GM21367 (cell line): ENCODE measurements around the gene NDUFS8.
A peak's percentile ranks its signal among the peaks of the same experiment; 100 is the strongest.
"Not testable (repeated sequence)": the region's sequence is repeated elsewhere in the genome, so short reads cannot be mapped to it uniquely, and the experiment has no call there.

Source experiments
- ATAC-seq: cut with Tn5 transposase; IDR thresholded peaks from one replicate; pipeline ENCODE4 v1.9.1; 2021; ENCODE audit not compliant: unreplicated experiment

The NDUFS8 gene

DNA sequence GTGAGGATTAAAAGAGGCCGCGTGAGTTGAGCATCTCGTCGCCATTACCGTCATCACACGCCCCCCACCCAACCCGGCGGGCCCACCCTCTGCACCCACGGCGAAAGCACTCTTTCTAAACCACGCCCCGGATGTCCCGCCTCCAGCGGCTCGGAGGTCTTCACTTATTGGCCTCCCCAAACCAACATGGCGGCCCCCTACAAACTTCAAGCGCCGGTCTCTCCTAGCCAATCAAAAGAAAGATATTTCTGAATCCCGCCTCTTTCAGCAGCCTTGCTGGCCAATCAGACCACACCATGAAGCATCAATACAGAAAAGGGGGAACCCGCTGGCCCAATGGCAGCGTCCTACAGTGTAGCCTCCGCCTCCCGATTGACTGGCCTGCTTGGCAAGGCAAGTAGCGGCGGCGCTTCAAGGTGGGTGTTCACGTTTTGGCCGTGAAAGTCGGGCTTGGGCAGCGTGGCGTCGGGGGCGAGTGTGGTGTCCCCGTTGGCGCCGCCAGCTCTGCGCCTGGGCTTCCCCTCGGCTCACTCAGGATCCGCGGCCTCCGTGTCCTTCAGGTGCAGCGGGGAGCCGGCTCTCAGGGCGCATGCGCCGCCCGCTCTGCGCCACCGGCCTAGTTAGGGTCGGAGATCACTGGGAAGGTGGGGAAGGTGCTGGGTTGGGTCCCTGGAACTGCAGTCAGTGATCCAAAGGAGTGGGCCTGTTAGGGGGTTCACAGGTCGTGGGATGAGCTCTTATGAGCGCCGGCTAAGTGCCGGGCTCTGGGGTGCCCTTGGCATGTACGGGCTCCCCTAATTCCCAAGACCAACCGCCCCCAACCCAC lies at the start of gene NDUFS8:
NDUFS8 (plus strand) TSS at position 364 of the 826 bp plus-strand sequence. CDS start 1,471 bp downstream, outside the sequence.
- ATAC-seq: peak; percentile 73

DNA sequence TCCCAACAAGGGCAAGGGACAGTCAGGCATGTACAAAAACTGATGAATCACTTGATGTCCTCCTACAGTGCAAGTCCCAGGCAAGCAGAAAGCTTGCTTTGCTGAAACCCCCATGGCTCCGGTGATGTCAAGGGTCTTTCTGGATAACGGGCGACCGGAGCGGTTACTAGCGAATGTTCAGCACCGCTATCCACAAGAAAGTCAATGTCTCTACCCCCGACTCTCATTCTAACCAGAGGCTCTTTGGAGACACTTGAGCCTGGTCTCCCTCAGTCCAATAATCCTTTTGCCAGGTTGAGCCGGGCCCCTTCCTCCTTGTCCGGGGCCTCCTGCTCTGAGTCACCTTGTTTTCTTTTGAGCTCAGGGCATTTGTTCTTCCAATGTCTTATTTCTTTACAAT lies 49.3 kb upstream of the NDUFS8 start:
- ATAC-seq: not testable (repeated sequence)

DNA sequence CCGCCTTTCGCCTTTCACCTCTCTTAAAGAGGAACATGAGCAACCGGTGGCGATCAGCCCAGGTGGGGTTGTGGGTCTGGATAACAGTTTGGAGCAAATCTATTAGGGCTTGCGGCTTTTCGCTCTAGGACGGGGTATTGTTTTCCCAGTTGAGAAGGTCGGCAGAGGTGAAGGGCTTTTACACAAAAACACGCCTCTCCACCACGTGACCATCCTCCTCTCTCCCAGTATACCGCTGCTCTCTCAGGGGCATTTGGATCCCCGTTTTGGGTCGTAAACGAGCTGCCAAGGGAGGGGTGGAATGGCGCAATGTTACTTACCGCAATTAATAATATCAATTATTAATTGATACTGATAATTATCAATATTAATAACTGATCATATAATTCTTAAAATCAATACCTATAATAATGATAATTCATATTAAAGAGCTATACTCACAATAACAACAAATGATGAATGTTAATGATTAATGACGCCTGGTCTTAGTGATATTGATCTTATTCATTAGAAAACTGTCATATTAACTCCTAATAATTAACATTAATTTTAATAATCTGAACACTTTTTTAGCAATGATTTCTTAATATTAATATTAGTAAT lies 48.1 kb upstream of the NDUFS8 start:
- ATAC-seq: not testable (repeated sequence)

DNA sequence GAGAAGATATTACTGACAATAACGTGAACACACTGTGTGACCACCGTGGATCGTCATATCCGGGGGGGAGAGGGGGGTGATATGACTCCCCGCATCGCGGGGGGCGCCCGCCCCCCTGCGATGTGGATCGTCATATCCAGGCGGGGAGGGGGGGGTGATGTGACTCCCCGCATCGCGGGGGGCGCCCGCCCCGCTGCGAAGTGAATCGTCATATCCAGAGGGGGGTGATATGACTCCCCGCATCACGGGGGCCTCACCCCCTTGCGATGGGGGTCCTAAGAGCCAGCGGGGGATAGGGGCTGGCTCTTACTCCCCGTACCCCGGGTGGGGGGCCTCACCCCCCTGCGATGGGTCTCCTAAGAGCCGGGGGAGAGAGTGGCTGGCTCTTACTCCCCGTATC lies 46.5 kb upstream of the NDUFS8 start:
- ATAC-seq: no peak

DNA sequence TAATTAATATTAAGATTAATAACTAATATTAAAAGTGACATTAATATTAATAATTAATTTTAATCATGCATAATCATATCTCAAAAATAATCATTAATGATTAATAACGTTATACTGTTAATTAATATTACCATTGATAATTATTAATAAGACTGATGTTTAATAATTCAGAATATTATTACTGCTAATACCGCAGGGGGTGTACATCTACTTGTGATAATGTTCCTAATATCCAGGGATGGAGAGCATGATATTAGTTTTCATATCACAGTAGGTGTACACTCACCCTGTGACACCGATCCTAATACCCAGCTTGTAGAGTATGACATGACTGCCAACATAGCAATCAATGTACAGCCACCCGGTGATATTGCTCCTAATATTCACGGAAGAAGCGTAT lies 45.2 kb upstream of the NDUFS8 start:
- not testable (repeated sequence) for ATAC-seq

DNA sequence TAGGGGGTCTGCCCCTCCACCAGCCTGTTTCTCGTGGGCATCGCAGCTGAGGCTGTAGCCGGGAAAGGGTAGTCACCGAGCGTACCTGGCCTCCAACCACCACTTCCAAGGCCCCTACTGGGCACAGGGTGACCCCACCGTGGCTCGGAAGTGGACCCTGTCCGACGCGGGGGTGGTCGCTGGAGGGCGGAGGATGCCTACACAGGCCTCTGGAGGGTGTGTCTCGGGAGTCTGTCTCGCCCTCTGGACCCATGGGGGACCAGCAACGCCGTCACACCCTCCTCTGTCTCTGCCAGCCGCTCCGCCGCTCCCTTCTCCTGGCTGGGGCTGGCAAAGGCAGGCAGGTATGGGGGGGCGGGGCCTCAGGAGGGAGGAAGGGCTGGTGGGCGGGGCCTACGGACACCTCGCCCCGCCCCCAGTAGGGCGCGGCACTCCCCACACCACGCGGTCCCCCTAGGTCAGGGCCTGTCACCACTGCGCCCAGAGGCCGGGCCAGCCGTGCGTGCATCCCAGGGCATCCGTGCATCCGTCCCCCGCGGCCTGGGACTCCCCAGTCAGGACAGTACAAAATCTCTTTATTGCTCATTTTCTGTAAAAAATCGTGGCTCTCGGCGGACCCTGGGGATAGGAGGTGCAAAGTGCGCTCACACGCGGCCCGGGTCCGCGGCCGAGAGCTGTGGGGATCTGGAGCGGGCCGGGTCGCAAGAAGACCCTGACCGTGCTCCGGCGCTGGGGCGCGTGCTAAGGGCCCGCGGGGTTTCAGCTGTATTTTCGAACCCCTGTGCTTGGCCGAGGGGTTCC lies 39.7 kb upstream of the NDUFS8 start:
- ATAC-seq: not testable (repeated sequence)

DNA sequence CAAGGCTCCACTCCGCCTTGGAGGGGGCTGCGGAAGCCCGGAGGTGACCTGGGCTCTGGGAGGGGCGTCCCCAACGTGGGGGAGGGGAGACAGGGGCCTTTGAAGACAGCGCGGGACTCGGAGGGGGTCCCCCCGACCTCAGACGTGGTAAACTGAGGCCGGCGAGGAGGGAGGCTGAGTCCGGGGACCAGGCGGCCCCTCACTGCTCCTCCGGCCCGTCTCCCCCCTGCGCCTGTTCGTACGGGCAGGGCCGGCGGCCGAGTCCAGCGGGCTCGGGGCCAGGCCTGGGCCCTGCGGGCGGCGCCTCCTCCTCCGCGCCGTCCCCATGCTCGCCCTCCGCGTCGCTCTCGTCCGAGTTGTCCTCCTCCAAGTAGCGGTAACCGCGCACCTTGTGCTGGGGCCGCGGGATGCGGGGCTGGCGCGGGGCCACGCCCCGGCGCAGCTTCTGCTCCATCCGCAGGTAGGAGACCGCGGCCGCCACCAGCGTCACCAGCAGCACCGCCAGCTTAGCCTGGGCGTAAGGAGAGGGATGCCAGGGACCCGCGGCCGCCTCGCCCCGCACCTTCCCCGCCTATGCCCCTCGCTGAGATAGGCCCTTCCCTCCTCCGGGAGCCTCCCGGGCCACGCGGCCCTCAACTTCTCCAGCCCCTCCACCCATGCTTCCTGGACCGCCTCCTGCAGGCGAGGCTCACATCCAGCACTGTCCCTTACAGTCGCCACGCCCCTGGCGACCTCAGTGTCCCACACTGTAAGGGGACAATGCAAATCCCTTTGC lies 38.9 kb upstream of the NDUFS8 start:
- not testable (repeated sequence) for ATAC-seq

DNA sequence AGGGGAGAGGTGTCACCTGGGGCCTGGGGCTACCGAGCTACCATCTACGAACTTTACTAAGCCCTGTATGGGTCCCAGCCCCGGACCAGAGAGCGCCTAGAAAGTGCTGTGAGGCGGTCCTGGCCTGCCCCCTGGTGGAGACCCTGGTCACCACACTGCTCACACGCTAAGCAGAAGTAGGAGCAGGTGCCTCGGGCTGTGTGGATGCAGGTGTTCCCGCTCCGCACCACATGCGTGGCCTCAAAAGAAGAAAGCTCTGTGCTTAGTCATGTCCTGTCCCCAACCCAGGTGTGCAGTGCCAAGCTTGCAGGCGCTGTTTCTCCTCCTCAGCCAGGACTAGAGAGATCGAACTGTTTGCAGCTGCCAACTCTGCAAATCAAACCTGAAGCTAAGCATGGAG lies 36.7 kb upstream of the NDUFS8 start:
- not testable (repeated sequence) for ATAC-seq

DNA sequence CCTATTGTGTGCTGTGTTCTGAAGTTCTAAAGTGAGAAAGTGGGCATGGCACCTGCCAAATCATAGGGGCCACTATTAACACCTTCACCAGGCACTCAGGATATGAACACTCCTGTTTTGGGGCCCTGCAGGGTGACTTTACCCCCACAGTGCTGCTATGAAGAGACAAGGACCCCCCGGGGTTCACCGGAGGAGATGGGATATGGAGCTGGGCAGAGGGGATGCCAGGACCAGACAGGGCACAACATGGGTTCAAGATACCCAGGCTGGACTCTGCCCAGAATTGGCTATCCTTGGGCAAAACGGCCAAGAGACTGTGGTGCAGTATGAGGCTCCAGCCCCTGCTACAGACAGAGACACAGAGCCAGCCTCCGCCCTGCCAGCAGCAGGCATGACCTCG lies 36.1 kb upstream of the NDUFS8 start:
- ATAC-seq: not testable (repeated sequence)

DNA sequence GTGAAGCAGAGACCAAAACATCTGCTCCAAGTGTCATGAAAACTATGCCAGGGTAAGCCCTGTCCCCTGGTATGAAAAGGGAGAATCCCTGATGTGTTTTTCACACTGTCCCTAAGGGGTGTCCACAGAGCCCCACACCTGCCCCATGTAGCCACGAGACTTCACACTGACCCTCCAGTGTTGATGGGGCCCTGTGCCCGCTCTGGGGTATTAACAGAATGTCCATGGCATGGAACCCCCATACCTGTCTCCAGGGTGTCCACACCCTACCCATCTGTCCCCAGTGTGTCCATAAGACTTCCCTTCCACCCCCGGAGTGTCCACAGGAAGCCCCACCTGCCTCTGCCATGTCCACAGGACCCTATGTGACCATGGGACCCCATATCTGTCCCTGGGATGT lies 35.4 kb upstream of the NDUFS8 start:
- not testable (repeated sequence) for ATAC-seq

DNA sequence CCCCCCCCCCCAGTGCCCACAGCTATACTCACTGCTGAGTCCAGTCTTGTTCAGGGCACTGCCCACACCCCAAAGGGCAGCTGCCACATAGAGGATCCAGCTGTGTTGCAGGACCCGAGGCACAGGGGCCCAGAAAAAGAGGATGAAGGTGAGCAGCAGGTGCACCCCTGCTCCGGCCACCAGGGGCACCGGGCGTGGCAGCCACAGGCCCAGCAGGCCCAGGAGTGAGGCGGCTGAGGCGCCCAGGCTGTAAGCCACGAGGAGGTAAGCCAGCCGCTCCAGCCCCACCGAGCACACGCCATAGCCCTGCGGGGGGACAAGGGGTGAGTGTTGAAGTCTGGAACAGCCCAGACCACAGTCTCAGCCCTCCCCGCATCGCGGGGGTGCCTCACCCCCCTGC lies 34.9 kb upstream of the NDUFS8 start:
- not testable (repeated sequence) for ATAC-seq

DNA sequence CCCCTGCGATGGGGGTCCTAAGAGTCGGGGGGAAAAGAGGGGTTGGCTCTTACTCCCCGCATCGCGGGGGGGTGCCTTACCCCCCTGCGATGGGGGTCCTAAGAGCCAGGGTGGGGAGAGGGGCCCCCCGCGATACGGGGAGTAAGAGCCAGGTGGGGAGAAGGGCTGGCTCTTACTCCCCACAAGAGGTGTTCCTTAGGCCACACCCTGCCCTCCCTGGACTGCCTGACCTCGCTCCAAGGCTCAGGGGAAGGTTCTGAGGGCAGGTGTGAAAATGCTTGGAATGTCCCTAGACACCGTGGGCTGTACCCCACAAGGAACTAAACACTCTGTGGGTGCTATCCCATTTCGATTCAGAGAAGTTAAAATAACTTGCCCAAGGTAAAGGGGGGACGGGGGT lies 34.4 kb upstream of the NDUFS8 start:
- no peak for ATAC-seq

DNA sequence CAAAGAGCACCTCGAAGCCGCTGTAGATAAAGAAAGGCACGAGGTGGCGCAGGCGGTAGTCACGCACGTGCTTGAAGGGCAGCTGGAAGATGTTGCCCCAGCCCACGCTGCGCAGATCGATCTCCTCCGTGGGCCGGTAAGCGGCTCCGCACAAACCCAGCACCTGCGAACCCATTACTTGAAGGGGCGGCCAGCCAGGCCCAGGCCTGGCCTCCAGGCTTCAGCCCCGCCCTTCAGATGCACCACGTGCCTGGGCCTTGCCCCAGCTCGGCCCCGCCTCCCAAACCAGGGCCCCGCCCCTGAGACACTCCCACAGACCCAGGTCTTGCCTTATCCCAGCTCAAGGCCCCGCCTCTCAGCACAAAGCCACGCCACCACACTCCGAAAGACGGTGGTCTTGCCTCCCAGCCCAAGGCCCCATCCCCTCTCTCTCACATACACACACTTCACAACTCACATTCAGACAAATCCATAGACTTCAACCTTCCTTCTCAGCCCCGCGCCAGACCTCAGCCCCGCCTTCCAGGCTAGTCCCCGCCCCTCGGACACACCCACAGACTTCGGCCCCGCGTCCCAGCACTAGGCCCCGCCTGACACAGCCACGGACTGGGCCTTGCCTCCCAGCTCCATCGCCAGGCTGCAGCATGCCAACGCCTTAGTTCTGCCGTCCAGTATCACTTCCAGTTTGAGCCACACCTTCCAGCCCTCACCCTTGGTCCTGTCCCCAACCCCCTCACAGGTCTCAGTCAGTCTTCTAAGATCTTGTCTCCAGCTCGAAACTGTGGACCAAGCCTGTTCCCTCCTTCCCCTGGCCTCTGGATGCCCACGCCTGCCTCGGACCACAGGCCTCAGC lies 33.6 kb upstream of the NDUFS8 start:
- no peak for ATAC-seq

DNA sequence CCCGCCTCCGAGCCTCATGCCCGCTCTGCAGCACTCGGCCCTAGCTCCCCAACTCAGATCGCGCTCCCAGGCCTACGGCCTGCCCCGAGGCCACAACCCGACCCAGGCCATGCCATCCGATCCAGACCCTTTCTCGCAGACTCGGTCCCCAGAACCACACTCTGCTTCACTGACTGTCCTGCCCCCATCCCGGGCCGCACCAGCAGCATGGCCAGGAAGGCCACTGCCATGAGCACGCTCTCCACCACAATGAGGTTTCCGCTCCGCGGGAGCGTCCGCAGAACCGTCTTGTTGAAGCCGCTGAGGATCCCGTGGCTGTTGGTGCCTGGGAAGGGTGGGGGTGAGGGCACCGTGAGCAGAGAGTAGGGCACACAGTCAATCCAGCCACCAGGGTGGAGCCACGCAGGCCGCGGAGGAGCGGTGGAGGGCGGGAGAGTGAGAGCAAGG lies 33.0 kb upstream of the NDUFS8 start:
- ATAC-seq: no peak

DNA sequence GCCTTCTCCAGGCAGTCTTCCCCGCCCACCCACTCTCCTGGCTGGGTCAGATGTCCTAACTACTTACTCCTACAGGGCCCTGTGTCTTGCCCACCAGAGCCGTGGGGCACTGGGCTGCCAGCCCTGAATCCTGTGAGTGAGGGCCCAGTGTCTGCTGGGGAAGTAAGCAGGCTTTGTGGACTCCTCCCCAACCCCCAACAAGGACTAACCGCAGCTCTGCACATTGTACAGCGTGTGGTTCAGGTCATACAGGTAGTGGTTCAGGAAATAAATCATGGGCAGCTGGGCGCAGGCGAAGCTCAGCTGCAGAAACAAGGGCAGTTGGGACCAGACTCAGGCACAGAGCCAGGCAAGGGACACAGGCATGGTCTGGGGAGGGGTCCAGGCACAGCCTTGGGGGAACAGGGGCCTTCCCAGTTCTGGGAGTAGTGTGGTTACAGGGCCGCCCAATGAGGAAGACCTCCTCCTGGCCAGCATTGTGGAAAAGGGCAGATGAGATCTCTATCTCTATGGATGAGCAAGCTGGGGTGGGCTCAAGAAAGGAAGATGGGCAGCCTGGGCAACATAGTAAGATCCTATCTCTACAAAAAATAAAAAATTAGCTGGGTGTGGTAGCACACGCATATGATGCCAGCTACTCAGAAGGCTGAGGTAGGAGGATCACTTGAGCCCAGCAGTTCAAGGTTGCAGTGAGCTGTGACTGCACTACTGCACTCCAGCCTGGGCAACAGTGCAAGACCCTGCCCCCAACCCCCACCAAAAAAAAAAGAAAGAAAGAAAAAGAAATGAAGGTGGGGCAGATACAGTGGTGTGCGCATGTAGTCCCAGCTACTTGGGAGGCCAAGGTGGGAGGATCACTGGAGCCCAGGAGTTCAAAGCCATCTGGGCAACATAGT lies 32.1 kb upstream of the NDUFS8 start:
- ATAC-seq: no peak

DNA sequence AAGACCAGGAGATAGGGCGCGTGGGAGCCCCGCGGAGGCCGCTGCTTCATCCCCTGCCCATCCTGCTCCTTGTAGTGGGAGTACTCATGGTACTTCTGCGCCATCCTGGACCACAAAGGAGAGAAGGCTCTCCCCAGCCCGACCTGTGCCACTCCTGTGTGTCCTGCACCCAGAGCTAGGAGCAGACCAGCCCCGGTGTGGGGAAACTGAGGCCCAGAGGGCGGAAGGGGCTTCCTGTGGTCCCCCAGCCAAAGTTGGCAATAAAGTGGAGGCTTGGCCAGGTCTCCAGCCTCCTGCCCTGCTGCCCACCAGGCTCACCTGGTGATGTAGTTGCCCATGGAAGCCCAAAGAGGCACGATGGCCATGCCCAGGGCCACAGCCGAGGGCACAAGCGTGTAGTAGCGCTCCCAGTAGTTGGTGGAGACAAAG lies 31.3 kb upstream of the NDUFS8 start:
- no peak for ATAC-seq

DNA sequence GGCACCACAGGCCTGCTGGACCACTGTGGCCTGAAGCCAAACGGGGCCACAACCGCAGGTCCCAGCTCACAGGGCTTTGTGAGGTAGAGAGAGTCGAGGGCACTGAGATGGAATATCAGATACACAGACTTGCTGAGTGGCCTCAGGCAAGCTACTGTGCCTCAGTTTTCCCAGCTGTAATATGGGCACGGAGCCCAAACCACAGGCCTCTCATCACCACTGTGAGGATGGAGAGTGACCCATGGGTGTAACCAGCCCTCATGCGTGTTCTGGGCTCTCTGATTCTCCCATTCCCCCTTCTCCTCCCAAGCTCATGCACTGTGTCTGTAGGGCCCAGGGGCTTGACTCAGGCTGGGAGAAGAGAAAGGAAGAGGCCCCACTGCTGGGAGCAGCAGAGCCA lies 30.8 kb upstream of the NDUFS8 start:
- ATAC-seq: no peak

DNA sequence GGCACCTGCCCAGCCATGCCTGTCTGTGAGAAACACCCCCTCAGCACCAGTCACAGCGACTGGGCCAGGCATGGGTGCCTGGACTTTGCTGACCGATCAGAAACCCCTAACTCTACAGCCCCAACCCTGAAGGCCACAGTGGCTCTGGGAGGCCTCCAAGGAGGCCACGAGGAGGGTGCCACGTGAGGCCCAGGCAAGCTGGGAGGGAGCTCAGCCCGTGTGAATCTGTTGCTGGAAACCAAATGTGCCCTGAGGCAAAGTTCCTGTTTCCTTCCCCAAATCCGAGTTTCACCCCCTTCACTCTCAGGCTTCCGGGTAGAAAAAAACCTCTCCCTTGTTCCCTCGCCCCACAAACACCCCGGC lies 27.9 kb upstream of the NDUFS8 start:
- no peak for ATAC-seq
